OCI-LY1 (cell line): Measurements from ENCODE around the gene DNAH1.

ENCODE experiments used
- CTCF ChIP-seq: fragments of 200-600 bp; sonication (generic), shearing (Covaris generic); IDR thresholded peaks from 2 replicates; pipeline ENCODE4 v1.5.1; 2017; ENCODE audit warnings: mild to moderate bottlenecking, antibody characterized with exemption, low read length, moderate library complexity, mixed read lengths
- EZH2 ChIP-seq: fragments of 200-600 bp; sonication (generic), shearing (Covaris generic); IDR thresholded peaks from 2 replicates; pipeline ENCODE4 v1.8.0; 2017; ENCODE audit warnings: borderline replicate concordance, mixed run types, mild to moderate bottlenecking, antibody characterized with exemption, low read length, moderate library complexity, mixed read lengths

GRCh38 chr3:52280050-52280461 lies 36.1 kb upstream of the DNAH1 start:
- TF ChIP-seq CTCF (no peak), EZH2 (no peak)
